SH-SY5Y (cell line): ENCODE results near the gene BACE2.

Source experiments
- GATA2 ChIP-seq: IDR thresholded peaks from 2 replicates; pipeline ENCODE4 v1.6.1; 2011; ENCODE audit warnings: mild to moderate bottlenecking, low read depth, low read length
- GATA3 ChIP-seq: IDR thresholded peaks from 2 replicates; pipeline ENCODE4 v1.6.1; 2011; ENCODE audit warnings: low read depth, mild to moderate bottlenecking, low read length, moderate library complexity

DNA sequence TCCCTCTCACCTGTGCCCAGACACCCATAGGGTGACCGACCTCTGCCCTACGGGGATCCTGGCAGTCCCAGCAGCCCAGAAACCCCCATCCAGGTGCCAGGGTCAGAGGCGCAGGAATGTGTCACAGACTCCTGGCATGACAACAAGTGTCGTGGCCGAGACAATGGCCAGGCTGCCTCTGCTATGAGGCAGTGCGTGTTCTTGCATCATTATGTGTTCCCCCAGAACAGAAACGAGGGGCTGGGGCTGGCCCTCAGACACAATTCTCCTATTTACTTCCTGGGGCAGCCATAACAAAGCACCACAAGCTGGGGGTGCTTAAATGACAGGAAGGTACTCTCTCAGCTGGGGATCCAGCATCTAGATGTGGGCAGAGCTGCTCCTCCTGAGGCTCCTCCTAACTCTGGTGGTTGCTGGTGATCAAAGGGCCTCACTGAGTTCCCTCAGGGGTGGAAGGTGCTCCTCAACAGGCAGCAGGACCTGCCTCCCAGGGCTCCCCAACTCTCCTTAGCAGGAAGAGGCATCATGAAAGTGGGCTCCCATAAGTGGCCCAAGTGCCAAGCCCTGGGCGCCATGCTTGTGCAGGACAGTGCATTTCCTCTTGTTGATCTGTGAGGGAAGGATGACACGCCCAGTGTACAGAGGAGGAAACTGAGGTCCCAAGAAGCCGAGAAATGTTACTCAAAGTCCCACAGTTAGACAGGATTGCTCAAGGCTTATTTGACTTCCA is 24.2 kb upstream of the BACE2 start:
- no peak for TF ChIP-seq GATA2
- no peak for TF ChIP-seq GATA3
